ENCODE data around the gene ERBB4. TPM values are rescaled to one million over a fixed set of nuclear protein-coding genes. Genes with fewer than 3 reads are reported as not detected.

Gene ERBB4
- total and polyA plus RNA-seq, 7 experiments from 2014 or later = not detected

DNA sequence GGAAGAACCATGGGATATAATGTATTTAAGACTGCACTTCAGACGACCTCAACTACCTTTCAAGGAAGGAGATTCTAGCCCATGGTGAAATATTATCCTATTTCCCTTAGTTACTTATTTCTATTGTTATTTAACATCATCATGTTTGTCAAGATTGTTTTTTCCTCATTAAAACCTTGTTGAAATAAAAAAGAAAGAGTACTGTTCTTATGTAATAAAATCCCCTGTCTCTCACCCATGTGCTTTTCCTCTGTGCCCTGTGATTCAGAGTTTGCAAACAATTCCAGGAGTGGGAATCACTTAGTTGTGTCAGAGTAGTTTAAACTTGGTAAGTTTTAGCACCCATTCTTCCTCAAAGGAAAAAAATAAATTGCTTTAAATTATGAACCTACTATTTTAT is 43.6 kb downstream of the ERBB4 start:
- Histone ChIP-seq H3K4me3 (ENCODE audit: low read length) (no peak overlapping the region), H3K4me1 (ENCODE audit: control insufficient read depth in 2 of 2, insufficient read depth in 2 of 2, low read length in 2 of 2) (no peaks in the 10 kb centered on the region), H3K27me3 (ENCODE audit: control insufficient read depth in 2 of 2, insufficient read depth in 2 of 2, low read length in 2 of 2) (no peaks in the 10 kb centered on the region), H3K27ac (ENCODE audit: low read depth, low read length) (no peak overlapping the region), H3K36me3 (ENCODE audit: control insufficient read depth in 2 of 3, insufficient read depth in 3 of 3, low read length in 3 of 3) (no peaks in the 10 kb centered on the region), H3K9me3 (ENCODE audit: control insufficient read depth in 2 of 3, low read length in 3 of 3) (no peaks in the 10 kb centered on the region)
- H3K4me1 Mint-ChIP-seq = no peaks in the 10 kb centered on the region
- H3K9me3 Mint-ChIP-seq = peaks cover 0 to 4% (median 0%) of the 10 kb centered on the region in 11 donors
- H3K27me3 Mint-ChIP-seq = no peaks in the 10 kb centered on the region
- no peak for DNase-seq
- POLR2A ChIA-PET = no interaction called here
- no peak for ATAC-seq
- no peak overlapping the region for H3K27ac Mint-ChIP-seq
- CTCF ChIA-PET = no interaction called here
- H3K4me3 Mint-ChIP-seq = no peak overlapping the region
- no peaks in the 10 kb centered on the region for H3K36me3 Mint-ChIP-seq
- intact Hi-C loops (cut with micrococcal nuclease) = no loop called here

DNA sequence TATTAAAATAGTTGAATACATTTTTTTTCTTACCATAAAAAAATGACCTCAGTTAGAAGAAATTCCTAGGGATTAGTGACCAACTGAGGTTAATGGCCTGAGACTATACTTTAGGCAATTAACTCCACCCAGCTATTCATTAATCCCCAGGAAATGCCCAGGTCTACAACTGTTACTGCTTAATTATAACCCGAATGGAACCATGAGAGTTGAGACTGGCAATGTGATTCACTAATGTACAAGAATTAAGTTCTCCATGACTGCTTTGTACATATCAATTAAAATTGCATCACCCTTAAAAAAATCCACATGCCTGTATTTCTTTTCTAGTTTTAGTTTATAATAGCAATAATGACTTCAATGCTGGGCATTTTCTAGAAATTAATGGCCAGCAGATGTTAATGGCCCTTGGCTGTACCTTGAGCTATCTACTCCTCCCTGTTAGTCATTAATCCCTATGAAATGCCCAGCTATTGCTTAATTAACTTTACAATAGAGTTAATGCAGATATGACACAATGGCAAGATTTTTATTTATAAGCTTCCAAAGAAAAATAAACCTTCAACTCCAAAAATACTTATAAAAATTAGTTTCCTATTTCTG is 44.1 kb downstream of the ERBB4 start:
- no peaks in the 10 kb centered on the region for H3K36me3 ChIP-seq (ENCODE audit: control insufficient read depth in 2 of 3, insufficient read depth in 3 of 3, low read length in 3 of 3)
- H3K4me1 ChIP-seq (ENCODE audit: control insufficient read depth in 2 of 2, insufficient read depth in 2 of 2, low read length in 2 of 2) = no peaks in the 10 kb centered on the region
- peaks cover 0 to 2% (median 0%) of the 10 kb centered on the region in 11 donors for H3K9me3 Mint-ChIP-seq
- no peaks in the 10 kb centered on the region for H3K9me3 ChIP-seq (ENCODE audit: control insufficient read depth in 2 of 3, low read length in 3 of 3)
- ChIA-PET POLR2A (no interaction called here), CTCF (no interaction called here)
- intact Hi-C loops (cut with micrococcal nuclease) = no loop called here
- H3K27me3 ChIP-seq (ENCODE audit: control insufficient read depth in 2 of 2, insufficient read depth in 2 of 2, low read length in 2 of 2) = no peaks in the 10 kb centered on the region
- no peak overlapping the region for H3K27ac Mint-ChIP-seq
- H3K4me1 Mint-ChIP-seq = no peaks in the 10 kb centered on the region
- H3K4me3 ChIP-seq (ENCODE audit: low read length) = no peak overlapping the region
- no peaks in the 10 kb centered on the region for H3K36me3 Mint-ChIP-seq
- no peak for DNase-seq
- no peak for ATAC-seq
- no peak overlapping the region for H3K4me3 Mint-ChIP-seq
- no peak overlapping the region for H3K27ac ChIP-seq (ENCODE audit: low read depth, low read length)
- H3K27me3 Mint-ChIP-seq = no peaks in the 10 kb centered on the region

DNA sequence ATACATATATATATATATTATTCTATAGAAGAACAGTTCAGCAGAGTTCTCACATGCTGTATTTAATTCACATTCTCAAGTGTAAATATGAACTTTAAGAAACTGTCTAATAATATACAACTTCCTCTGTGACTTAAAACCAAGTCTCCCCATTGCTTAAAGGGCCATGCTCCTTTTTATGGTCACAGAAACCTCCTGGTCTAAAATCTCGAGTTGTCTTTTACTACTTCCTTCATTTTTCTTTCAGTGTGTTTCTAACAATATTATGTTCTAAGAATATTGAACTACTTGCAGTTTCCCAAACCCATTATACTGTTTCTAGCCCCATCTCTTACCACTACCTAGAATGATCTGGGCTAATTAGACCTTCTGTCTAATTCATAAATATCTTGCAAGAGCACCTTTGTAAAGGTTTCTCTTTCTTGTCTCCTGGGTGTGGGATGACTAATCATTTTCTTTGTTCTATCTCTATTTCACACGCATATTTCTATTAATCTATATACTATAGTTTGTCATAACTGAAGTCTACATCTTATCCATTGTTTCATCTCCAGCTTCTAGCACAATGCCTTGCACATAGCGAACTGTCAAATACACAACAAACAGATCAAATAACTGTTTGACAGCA is 48.8 kb downstream of the ERBB4 start:
- H3K4me1 Mint-ChIP-seq = no peaks in the 10 kb centered on the region
- no peak overlapping the region for H3K4me3 ChIP-seq (ENCODE audit: low read length)
- H3K36me3 ChIP-seq (ENCODE audit: control insufficient read depth in 2 of 3, insufficient read depth in 3 of 3, low read length in 3 of 3) = no peaks in the 10 kb centered on the region
- no peaks in the 10 kb centered on the region for H3K27me3 Mint-ChIP-seq
- no peaks in the 10 kb centered on the region for H3K9me3 ChIP-seq (ENCODE audit: control insufficient read depth in 2 of 3, low read length in 3 of 3)
- ChIA-PET POLR2A (no interaction called here), CTCF (no interaction called here)
- intact Hi-C loops (cut with micrococcal nuclease) = no loop called here
- ATAC-seq (no peak), DNase-seq (no peak)
- peaks cover 0 to 7% (median 0%) of the 10 kb centered on the region in 11 donors for H3K9me3 Mint-ChIP-seq
- no peaks in the 10 kb centered on the region for H3K27me3 ChIP-seq (ENCODE audit: control insufficient read depth in 2 of 2, insufficient read depth in 2 of 2, low read length in 2 of 2)
- no peak overlapping the region for H3K27ac ChIP-seq (ENCODE audit: low read depth, low read length)
- no peaks in the 10 kb centered on the region for H3K4me1 ChIP-seq (ENCODE audit: control insufficient read depth in 2 of 2, insufficient read depth in 2 of 2, low read length in 2 of 2)
- H3K4me3 Mint-ChIP-seq = no peak overlapping the region
- H3K27ac Mint-ChIP-seq = no peak overlapping the region
- no peaks in the 10 kb centered on the region for H3K36me3 Mint-ChIP-seq

DNA sequence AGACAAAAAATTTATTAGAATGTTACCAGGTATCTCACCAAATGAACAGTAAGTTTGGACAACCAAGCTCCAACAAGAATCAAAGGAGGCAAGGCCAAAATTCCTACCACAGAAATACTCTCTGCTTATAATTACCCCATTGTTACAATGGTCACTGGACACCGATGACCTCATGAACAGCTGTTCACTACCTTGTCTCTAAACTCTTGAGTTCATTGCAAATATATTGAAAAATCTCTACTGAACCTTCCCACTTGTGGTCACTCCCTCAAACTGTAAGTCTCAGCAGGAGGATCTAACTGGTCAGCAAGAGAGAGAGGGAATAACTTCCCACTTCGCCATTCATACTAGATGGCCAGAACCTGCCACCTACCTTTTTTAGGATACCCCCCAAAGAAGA is 50.0 kb downstream of the ERBB4 start:
- ChIA-PET POLR2A (no interaction called here), CTCF (no interaction called here)
- Mint-ChIP-seq H3K36me3 (no peaks in the 10 kb centered on the region), H3K4me1 (no peaks in the 10 kb centered on the region), H3K4me3 (no peak overlapping the region), H3K27ac (no peak overlapping the region), H3K9me3 (peaks cover 0 to 7% (median 0%) of the 10 kb centered on the region in 11 donors), H3K27me3 (no peaks in the 10 kb centered on the region)
- no peak overlapping the region for H3K4me3 ChIP-seq (ENCODE audit: low read length)
- no peak for DNase-seq
- H3K4me1 ChIP-seq (ENCODE audit: control insufficient read depth in 2 of 2, insufficient read depth in 2 of 2, low read length in 2 of 2) = no peaks in the 10 kb centered on the region
- H3K9me3 ChIP-seq (ENCODE audit: control insufficient read depth in 2 of 3, low read length in 3 of 3) = no peaks in the 10 kb centered on the region
- intact Hi-C loops (cut with micrococcal nuclease) = no loop called here
- no peaks in the 10 kb centered on the region for H3K27me3 ChIP-seq (ENCODE audit: control insufficient read depth in 2 of 2, insufficient read depth in 2 of 2, low read length in 2 of 2)
- H3K36me3 ChIP-seq (ENCODE audit: control insufficient read depth in 2 of 3, insufficient read depth in 3 of 3, low read length in 3 of 3) = no peaks in the 10 kb centered on the region
- ATAC-seq = no peak
- no peak overlapping the region for H3K27ac ChIP-seq (ENCODE audit: low read depth, low read length)

DNA sequence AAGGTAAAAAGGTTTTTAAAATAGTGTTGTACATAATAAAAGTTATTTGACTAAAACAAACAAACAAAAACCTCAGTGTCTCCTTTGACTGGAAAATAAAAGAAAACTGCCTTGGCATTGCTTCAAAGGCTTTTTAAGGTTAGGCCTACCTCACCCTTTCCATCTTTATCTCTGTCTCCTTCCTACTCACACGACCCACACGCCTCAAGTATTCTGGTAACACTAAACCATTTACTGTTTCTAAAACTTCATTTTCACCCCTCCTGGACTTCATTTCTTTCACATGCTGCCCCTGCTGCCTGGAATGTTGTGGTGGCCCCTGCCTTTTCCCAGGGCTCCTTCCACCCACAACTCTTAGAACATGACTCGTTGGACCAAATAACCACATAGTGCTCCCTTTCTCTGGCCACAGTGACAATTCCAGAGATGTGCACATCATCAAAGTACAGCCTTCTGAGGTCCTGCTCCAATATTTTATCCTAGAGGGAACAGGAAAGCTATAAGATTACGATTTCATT is 54.0 kb downstream of the ERBB4 start:
- intact Hi-C loops (cut with micrococcal nuclease) = no loop called here
- H3K27ac Mint-ChIP-seq = no peak overlapping the region
- H3K4me3 Mint-ChIP-seq = no peak overlapping the region
- H3K27ac ChIP-seq (ENCODE audit: low read depth, low read length) = no peak overlapping the region
- no peaks in the 10 kb centered on the region for H3K27me3 ChIP-seq (ENCODE audit: control insufficient read depth in 2 of 2, insufficient read depth in 2 of 2, low read length in 2 of 2)
- no peak for DNase-seq
- H3K27me3 Mint-ChIP-seq = no peaks in the 10 kb centered on the region
- no peaks in the 10 kb centered on the region for H3K36me3 Mint-ChIP-seq
- no peaks in the 10 kb centered on the region for H3K4me1 ChIP-seq (ENCODE audit: control insufficient read depth in 2 of 2, insufficient read depth in 2 of 2, low read length in 2 of 2)
- no peaks in the 10 kb centered on the region for H3K36me3 ChIP-seq (ENCODE audit: control insufficient read depth in 2 of 3, insufficient read depth in 3 of 3, low read length in 3 of 3)
- H3K9me3 ChIP-seq (ENCODE audit: control insufficient read depth in 2 of 3, low read length in 3 of 3) = no peaks in the 10 kb centered on the region
- ChIA-PET POLR2A (no interaction called here), CTCF (no interaction called here)
- peaks cover 0 to 7% (median 0%) of the 10 kb centered on the region in 11 donors for H3K9me3 Mint-ChIP-seq
- H3K4me3 ChIP-seq (ENCODE audit: low read length) = no peak overlapping the region
- no peak for ATAC-seq
- no peaks in the 10 kb centered on the region for H3K4me1 Mint-ChIP-seq

DNA sequence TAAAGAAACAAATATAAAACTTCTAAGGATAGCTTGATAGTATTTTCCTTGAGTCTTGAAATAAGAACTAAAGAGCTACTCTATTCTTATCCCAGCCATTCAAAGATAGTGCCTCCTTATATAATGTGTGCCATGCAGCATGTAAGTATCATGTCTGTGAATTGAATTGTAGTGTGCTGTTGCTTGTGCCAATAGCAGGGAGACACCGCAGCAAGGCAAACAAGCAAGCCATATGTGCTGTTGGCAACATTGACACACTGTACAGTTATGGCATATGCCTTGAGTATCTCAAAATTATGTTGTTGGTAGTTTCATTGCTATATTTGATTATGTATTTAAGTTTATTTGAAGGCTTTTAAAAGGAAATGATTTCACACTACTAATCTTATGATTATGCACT is 58.2 kb downstream of the ERBB4 start:
- CTCF ChIA-PET = no interaction called here
- POLR2A ChIA-PET = no interaction called here
- no peaks in the 10 kb centered on the region for H3K27me3 Mint-ChIP-seq
- Histone ChIP-seq H3K27me3 (ENCODE audit: control insufficient read depth in 2 of 2, insufficient read depth in 2 of 2, low read length in 2 of 2) (no peaks in the 10 kb centered on the region), H3K36me3 (ENCODE audit: control insufficient read depth in 2 of 3, insufficient read depth in 3 of 3, low read length in 3 of 3) (no peaks in the 10 kb centered on the region), H3K4me1 (ENCODE audit: control insufficient read depth in 2 of 2, insufficient read depth in 2 of 2, low read length in 2 of 2) (no peaks in the 10 kb centered on the region), H3K27ac (ENCODE audit: low read depth, low read length) (no peak overlapping the region), H3K4me3 (ENCODE audit: low read length) (no peak overlapping the region), H3K9me3 (ENCODE audit: control insufficient read depth in 2 of 3, low read length in 3 of 3) (no peaks in the 10 kb centered on the region)
- H3K9me3 Mint-ChIP-seq = peaks cover 0 to 10% (median 0%) of the 10 kb centered on the region in 11 donors
- no peak for ATAC-seq
- intact Hi-C loops (cut with micrococcal nuclease) = no loop called here
- H3K4me1 Mint-ChIP-seq = no peaks in the 10 kb centered on the region
- no peaks in the 10 kb centered on the region for H3K36me3 Mint-ChIP-seq
- H3K4me3 Mint-ChIP-seq = no peak overlapping the region
- no peak overlapping the region for H3K27ac Mint-ChIP-seq
- no peak for DNase-seq

DNA sequence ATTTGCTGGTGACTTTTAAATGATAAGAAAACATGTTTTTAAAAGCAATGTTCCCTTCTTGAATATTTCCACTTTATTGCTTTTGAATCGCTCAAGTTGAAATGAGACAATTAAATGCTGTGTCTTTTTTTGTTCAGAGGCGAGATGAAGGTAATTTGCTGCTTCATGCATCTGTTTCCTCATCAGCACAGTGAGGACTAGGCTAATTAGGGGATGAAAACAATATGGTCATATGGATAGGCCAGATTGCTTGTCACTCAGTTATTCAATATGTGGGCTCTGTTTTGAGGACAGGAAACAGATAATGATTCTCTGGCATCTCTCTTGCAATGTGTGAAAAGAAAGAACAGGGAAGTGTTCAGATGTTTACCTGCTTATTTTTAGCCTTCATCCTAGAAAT is 61.0 kb downstream of the ERBB4 start:
- ChIA-PET CTCF (no interaction called here), POLR2A (no interaction called here)
- peaks cover 0 to 15% (median 0%) of the 10 kb centered on the region in 11 donors for H3K9me3 Mint-ChIP-seq
- ATAC-seq (no peak), DNase-seq (no peak)
- Histone ChIP-seq H3K27me3 (ENCODE audit: control insufficient read depth in 2 of 2, insufficient read depth in 2 of 2, low read length in 2 of 2) (no peaks in the 10 kb centered on the region), H3K4me1 (ENCODE audit: control insufficient read depth in 2 of 2, insufficient read depth in 2 of 2, low read length in 2 of 2) (no peaks in the 10 kb centered on the region), H3K36me3 (ENCODE audit: control insufficient read depth in 2 of 3, insufficient read depth in 3 of 3, low read length in 3 of 3) (no peaks in the 10 kb centered on the region), H3K27ac (ENCODE audit: low read depth, low read length) (no peak overlapping the region), H3K9me3 (ENCODE audit: control insufficient read depth in 2 of 3, low read length in 3 of 3) (no peaks in the 10 kb centered on the region), H3K4me3 (ENCODE audit: low read length) (no peak overlapping the region)
- no peaks in the 10 kb centered on the region for H3K27me3 Mint-ChIP-seq
- no peak overlapping the region for H3K27ac Mint-ChIP-seq
- H3K36me3 Mint-ChIP-seq = no peaks in the 10 kb centered on the region
- no peaks in the 10 kb centered on the region for H3K4me1 Mint-ChIP-seq
- H3K4me3 Mint-ChIP-seq = no peak overlapping the region
- intact Hi-C loops (cut with micrococcal nuclease) = no loop called here
